GM13976 (cell line): ENCODE results near the gene ATOH8.
A peak's percentile ranks its signal among the peaks of the same experiment; 100 is the strongest.

ENCODE experiments used
- DNase-seq: peaks from one replicate; pipeline ENCODE4 v3.0.0; 2012; ENCODE audit warnings: low spot score
- CTCF ChIP-seq: IDR thresholded peaks from 2 replicates; pipeline ENCODE4 v1.5.1; 2012; ENCODE audit warnings: borderline replicate concordance, mild to moderate bottlenecking; ENCODE audit not compliant: insufficient read depth; ENCODE audit errors: extremely low read depth, missing control alignments, control extremely low read depth
- in situ Hi-C: fragments of 300-500 bp; cut with MboI; formaldehyde crosslinking; loops from one replicate; pipeline ENCODE4 v1.12.0; 2022; ENCODE audit warnings: low sequenced_read_pairs, mixed read lengths, inconsistent platforms; ENCODE audit not compliant: unreplicated experiment

Gene ATOH8

DNA sequence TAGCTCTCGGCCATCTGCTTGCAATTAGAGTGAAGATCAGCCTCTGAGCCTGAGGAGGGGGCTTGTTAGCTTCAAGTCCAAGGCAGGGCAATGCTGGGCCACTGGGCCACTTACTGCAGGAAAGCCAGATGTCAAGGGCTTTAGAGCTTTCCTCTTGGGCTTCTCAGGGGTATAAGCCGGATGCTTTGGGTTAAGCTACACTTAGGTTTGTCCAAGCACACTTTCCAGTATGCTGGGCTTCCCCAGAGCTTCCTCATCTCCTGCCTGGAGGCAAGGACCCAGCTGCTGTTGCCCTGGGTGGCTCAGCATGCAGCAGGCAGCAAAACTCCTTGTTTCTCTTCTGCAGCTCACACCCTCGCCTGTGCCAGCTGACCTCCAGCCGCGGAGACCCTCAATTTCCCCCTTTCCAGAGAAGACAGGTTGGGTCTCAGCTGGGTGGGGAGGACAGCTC lies 29.0 kb upstream of the ATOH8 start:
- TF ChIP-seq CTCF, result no peak
- in situ Hi-C loops, result no loop called here
- no peak for DNase-seq

DNA sequence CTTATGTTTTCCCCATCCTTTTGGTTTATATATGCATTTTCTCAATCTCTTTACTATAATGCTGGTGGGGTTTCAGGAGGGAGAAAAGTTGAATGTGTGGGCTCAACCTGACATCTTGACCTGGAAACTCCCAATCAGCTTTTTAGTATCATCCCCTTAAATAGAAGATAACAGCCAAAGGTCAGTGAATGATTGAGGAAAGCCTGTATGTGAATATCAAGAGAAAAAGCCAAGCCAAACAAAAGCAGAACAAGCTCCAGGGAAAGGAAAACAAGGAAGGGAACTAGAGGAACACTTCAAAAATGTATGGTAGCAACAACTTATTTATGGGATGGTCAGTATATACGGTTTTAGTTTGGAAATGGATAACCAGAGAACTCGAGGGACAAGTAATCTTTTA lies 28.3 kb upstream of the ATOH8 start:
- in situ Hi-C loops, result no loop called here
- no peak for DNase-seq
- TF ChIP-seq CTCF, result no peak

GRCh38 chr2:85727798-85728197 lies 26.0 kb upstream of the ATOH8 start:
- DNase-seq, result no peak
- in situ Hi-C loops, result no loop called here
- TF ChIP-seq CTCF, result no peak

DNA sequence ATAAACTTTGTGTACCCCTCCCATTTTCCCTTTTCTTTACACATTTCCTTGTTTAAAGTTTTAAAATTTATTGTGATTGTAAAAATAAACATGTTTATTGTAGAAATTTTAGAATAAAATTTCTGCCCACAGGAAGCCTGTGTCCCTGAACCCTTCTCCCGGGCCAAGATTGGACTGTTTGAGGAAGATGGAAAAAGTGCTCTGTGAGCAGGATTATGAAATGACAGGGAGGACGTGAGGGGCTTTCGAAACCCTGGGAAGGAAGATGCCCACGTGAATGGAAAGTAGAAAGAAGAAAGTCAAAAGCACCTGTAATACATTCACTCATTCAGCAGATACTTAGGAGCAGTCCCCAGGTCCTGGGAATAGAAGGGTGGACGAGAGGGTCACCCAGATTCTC lies 25.4 kb upstream of the ATOH8 start:
- DNase-seq, result no peak
- TF ChIP-seq CTCF, result no peak
- in situ Hi-C loops, result no loop called here

DNA sequence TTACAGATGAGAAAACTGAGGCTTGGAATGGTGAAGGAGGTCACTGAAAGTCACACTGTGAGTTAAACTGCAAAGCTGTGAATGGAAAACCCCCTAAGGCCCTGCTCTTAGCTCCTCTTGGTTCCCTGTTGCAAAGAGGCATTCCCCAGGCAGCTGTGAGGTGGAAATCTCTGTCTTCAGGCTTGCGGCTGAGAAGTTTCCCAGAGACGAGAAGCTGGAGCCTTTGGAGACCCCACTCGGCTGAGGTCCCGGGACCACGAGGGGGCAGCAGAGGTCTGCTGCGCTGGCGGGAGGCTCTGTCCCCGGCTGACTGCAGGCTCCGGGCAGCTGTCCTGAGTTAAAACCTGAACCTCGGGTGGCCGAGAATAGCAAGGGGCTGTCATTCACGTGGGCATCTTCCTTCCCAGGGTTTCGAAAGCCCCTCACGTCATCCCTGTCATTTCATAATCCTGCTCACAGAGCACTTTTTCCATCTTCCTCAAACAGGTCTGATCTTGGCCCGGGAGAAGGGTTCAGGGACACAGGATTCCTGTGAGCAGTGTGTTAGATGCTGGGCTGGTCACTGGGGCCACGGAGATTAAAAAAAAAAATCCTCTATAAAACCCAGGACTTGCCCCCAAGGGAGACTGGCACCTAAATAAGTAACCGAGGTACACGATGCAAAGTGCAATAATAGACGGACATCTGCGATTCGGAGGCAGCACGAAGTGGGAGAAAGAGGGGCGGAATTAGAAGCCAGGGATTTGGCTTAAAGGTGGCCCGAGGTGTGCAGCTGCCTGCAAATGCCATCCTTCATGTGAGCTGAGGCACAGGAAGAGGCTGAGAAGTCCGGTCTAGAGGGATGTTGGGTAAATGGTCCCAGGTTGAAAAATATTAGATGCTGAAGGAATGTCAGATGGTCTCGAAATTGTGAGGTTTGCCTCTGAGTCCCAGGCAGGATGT lies 24.6 kb upstream of the ATOH8 start:
- DNase-seq, result peak; percentile 91
- peak; percentile 90 for TF ChIP-seq CTCF
- in situ Hi-C loops, result no loop called here

DNA sequence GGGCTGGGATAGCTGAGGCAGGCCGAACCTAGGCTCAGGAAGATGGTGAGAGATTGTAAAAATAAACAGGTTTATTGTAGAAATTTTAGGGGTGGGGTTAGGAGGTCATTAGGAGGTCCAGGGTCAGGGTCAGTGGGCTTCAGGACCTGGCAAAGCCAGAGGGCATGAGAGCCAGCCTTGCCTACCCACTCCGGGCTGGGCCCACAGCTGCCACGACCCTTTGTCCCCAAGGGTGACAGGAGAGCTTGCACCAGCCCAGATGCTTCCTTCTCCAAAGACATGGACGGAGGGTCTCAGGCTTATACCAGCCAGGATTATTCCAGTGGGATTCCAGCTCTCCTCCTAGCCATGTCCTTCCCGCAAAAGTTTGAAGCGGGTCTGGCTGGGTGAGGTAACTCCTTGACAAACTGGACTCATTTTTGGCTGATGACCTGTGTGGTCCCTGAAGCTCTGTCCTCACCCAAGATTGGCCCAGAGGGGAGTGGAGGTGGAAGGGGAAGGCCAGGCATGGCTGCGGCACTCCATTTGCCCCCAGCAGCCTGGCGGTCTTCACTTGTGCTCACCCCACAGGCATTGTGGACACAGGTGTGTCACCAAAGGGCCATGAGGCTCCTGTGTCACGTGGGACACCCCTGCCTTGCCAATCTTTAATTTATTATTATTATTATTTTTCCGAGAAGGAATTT lies 23.8 kb upstream of the ATOH8 start:
- DNase-seq, result no peak
- in situ Hi-C loops, result no loop called here
- TF ChIP-seq CTCF, result no peak
